Smooth muscle cell of the brain vasculature (primary cell): ENCODE measurements around the gene CCNQ.

Source experiments
- DNase-seq: peaks from one replicate; pipeline ENCODE4 v3.0.0-alpha.2; 2012; ENCODE audit warnings: low read depth, low spot score

The CCNQ gene

DNA sequence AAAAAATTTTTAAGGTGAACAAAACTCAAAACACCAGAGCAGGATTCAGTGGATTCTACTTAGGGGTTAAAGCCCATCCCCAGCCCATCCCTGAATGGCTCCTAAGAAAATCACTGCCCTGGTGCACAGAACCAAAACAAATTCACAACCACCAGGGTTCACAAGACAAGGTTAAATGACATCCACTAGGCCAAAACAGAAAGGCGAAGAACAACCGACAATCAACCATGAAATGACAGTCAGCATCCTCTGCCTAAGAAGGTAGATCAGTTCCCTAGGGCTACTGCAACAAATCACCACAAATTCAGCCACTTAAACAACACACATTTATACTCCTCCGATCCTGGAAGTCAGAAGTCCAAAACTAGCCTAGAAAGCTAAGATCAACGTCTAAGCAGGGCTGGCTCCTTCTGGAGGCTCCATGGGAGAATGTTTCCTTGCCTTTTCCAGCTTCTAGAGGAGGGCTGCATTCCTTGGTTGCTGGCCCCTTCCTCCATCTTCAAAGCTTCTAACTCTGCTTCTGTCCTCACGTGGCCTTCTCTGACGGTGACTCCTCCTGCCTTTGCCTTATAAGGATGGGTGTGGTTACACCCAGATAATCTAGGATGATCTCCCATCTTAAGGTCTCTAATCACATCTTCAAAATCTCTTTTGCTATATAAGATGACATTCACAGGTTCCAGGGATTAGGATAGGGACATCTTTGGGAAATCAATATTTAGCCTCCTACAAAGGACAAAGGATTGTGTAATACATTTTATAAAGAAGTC lies 1.8 kb downstream of the CCNQ start:
- no peak for DNase-seq

DNA sequence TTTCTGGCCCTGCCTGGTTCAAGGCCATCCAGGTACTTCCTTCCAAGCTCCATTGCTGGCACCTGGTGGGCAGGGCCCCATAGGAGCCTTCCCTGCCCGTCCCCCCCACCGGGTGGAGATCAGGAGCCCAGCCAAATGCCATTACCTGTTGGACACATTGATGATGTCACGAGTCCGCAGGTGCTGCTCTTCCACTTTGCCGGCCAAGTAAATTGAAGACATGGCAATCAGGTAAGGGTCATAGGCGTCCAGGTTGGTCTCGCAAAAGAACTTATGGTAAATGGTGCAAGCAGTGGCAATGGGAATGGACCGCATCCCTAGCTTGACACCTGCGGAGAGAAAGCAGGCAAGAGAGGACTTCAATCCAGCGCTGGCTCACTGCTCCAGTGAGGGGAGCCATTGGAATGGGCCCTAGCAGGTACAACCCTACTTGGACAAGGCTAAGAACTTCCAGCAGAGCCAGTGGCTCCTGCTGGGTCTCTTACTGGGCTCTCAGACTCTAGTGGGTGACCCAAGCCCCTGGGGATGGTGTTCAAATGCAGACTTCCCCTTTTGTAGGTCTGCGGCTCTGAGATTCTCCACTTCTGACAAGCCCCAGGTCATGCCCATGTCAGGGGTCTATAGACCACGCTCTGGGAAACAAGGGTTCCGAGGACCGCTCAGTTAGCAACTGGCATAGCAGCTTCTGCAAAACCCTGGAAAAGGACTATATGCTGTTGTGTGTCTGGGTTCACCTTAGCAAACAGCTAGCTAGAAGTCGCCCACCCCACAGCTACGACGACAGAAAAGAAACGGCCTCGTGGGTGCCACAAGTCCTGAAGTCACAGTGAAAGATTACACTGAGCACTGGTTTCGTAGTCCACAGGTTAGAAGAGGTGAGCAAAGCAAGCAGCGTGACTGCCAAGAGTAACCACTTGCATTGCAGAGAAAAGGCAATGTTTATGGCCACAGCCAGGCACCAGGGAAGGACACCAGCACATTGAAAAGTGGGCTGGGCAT lies 2.8 kb downstream of the CCNQ start:
- no peak for DNase-seq

DNA sequence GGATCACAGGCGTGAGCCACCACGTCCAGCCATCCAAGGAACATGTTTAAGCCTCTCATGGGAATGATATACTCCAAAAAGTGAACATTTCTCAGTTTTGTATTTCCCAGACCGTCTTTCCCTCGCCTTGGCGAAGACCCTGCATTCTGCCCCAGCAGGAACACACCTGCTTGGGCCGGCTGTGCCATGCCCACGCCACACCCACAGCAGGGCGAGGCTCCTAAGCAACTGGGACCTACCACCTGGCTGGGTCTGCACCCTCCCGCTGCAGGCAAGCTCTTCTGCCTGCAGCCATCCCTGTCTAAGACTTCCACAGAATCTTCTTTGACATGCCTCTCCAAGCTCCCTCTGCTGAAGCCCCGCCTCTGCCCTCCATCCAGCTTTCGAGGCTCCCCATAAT lies 3.6 kb downstream of the CCNQ start:
- no peak for DNase-seq

DNA sequence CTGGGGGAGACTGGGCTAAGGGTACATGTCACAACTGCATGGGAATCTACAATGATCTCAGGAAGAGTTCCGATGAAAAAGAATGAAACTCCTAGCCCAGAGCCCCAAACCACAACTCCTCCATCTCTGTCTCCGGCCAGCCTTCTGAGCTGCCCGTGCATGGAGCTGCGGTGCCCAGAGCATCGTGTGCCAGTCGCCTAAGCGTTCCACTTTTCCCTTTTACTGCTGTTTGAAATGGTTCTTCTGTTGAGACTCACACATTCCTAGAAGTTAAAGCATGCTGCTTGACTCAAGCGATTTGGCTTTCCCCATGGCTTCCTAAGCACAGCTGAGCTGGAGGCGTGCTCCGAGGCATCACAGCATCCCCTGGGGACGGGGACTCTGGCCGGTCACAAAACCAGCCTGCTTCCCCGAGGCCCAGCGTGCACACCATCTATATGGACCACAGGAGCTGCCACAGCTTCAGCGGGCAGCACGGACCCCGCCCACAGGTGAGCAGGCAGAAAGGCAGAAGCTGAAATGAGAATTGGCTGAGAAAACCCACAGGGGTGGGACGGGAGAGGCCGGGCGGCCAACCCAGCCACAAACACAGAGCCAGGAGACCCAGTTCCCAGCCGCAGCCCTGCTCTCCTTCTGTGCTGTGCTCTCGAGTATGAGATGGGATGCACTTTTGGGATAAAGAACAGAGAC lies 5.0 kb downstream of the CCNQ start:
- DNase-seq: no peak

DNA sequence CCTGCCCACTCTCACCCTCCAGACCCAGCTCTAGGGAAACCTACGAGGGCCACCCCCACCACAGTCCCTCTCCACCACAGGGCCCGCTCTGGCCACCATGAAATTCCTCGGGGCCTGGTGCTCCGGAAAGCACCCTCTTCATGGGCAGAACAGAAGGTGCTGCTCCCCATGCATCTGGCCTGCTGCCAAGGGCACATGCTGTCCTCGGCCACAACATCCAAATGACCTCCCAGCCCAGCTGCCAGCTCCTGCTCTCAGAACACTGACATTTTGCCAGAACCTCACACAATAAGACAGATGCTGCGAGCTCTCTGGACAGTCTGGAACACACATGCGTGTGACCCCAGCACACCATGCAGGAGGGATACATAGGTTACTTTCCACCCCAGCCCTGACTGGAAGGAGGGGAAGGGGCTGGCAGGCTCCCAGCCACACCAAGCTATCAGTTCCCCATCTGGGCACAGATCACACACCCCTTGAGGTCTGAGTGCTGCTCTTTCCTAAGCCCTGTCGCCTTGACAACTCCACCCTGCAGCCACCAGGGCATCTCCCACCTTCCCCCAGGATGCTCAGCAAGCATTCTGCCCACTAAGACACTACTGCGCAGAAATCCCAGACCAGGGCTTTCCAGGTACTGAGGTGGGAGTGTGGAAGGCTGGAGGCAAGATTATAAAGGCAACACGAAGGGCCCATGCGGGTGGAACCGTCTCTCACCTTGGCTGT lies 5.8 kb downstream of the CCNQ start:
- DNase-seq: no peak

GRCh38 chrX:153592091-153592833 lies 6.7 kb downstream of the CCNQ start:
- DNase-seq: no peak

- no peak for DNase-seq
Observed at GRCh38 chrX:153590961-153591956, 7.7 kb downstream of the CCNQ start.

GRCh38 chrX:153588782-153589446 lies 10.0 kb downstream of the CCNQ start:
- DNase-seq: no peak

DNA sequence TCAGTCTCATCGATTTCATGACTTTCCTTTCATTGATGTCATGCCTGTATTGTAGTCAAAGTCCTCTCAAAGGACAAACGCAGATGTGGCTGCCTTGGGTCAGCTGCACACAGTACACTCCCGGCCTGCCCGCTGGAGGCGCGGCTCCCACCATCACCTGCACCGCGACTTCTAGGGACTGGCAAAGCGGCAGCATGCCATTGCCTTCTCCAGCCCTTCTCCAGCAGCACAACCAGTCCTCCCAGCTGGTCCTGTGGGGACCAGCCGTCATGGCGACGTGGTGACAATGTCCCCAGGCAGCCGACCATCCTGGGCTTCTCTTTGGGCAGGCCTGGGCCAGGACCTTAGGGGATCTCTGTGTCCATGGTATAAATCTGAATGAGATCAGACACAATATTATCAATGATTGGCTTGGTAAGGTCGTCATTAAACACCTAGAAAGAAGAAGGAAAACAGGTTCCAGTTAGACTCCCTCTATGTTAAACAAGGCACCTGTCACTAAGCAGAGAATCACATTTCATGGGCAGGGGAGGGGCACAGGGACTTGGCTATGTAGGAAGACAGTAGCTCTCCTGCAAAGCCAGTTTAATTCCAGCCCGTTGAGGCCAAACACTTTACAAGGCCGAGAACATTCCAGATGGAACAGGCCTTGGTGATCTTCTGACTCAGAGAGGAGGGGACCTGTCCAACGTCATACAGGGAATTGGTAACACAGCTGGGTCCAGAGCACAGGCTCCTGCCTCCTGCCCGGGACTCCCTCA lies 10.7 kb downstream of the CCNQ start:
- no peak for DNase-seq

- no peak for DNase-seq
Observed at GRCh38 chrX:153587342-153587741, 11.6 kb downstream of the CCNQ start.

DNA sequence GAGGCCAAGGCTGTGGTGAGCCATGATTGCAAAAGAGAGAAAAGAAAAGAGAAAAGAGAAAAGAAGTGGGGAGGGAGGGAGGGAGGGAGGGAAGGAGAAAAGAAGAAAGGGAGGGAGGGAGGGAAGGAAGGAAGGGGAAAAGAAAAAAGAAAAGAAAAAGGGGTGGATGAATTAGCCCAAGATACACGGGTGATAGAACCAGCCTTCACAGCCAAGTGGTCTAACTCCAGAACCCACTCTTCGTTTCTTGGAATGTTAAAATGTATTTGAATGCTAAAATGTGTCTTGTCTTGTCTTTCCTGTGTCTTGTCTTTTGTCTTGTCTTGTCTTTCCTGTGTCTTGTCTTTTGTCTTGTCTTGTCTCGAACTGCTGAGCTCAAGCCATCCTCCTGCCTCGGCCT lies 13.1 kb downstream of the CCNQ start:
- DNase-seq: no peak

- DNase-seq: no peak
Observed at GRCh38 chrX:153583433-153583832, 15.5 kb downstream of the CCNQ start.

- no peak for DNase-seq
Observed at GRCh38 chrX:153582896-153583295, 16.0 kb downstream of the CCNQ start.

- no peak for DNase-seq
Observed at GRCh38 chrX:153580700-153581386, 18.1 kb downstream of the CCNQ start.

GRCh38 chrX:153578889-153579288 lies 20.1 kb downstream of the CCNQ start:
- DNase-seq: no peak

DNA sequence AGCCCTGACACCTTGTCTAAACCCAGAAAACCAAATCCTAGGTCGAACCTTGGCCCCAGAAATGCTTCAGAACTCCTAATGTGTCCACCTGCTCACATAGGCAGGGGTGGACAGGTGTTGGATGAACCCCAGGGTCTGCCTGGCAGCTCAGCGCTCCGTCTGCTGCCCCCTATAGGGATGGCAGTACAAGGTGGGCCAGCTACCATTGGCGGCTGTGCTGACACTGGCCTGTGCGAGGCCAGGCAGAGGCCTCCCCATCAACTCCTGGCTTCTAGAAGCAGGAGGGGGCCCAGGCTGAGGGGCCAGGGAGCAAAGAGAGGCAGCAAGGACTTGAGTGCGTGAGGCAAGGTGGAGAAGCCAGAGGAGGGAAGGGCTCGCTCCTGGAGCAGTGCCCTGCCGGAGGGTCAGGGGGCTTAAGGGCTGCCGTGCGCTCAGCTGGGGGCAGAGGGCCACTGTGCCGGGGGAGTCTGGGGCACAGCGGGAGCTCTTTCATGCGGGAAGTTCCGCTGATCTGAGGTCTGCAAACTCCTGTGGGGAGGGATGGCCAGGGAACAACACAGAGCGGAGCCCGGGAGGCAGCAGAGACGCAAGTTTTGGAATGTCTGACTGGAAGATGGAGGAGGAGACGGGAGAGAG lies 20.6 kb downstream of the CCNQ start:
- no peak for DNase-seq

GRCh38 chrX:153576961-153577360 lies 22.0 kb downstream of the CCNQ start:
- DNase-seq: no peak
